Adipose tissue (tissue), 3 donors: ENCODE data around the gene EREG. TPM values are rescaled to one million over a fixed set of nuclear protein-coding genes. Genes with fewer than 3 reads are reported as not detected.
"Not testable (repeated sequence)": the region's sequence is repeated elsewhere in the genome, so short reads cannot be mapped to it uniquely, and the experiment has no call there.

Experiments used
- H3K27ac ChIP-seq: one replicate; pipeline ENCODE4 v1.5.1; 2013; ENCODE audit warnings: low read depth, low read length
- WGBS, 3 donors: extraction: QIAGEN DNeasy Blood & Tissue Kit; methylation state at CpG; one replicate each; pipeline ENCODE4 v1.1.7; 2013; 5-methylcytosine and 5-hydroxymethylcytosine counted together
- polyA plus RNA-seq, 3 donors: library from polyadenylated mRNA; stranded (reverse); fragments of 200-250 nt; gene quantifications; one replicate each; pipeline ENCODE4 v1.2.3, GENCODE V29; 2013
- donor health status: healthy with polysubstance abuse.
- donor health status: Bipolar disorder and iron deficiency.
- donor health status: healthy.

EREG gene
- polyA plus RNA-seq, 3 donors: 0.03 to 4.0 (median 0.45) TPM

DNA sequence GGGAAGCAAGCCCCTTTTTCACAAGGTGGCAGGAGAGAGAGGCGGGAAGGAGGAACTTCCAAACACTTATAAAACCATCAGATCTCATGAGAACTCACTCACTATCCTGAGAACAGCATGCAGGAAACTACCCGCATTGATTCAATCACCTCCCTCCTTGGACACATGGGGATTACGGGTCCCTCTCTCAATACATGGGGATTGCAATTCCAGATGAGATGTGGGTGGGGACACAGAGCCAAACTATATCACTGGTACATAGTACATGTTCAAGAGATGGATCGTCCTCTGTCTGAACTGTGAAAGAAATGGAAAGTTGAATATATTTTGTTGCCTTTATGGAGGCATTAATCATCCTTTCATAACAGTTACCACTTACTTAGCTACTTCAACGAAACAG lies 12.8 kb downstream of the EREG start:
- H3K27ac ChIP-seq: no peak overlapping the region
- 52 to 71% (median 59%) methylated on average over 5 of the region's 5 CpGs for WGBS, 3 donors

DNA sequence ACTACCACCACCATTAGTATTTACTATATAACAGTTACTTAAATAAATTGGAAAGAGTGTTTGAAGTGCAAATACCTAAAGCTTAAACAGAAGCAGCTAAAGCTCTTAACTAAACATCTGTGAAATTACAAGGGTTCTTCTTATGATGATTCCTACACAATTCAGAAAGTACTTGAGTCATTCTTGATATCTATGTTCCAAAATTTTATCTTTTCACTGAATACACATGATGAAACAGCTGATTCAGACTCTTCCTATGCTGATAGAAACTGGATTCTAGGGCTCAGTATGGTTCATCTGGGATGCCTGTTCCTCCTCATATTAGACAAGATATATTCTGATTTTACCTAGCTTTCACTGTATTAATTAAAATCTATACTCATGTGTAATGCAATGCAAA lies 13.6 kb downstream of the EREG start:
- H3K27ac ChIP-seq: no peak overlapping the region

- H3K27ac ChIP-seq: no peak overlapping the region
- 76 to 88% (median 86%) methylated on average over 6 of the region's 6 CpGs for WGBS, 3 donors
Measured at GRCh38 chr4:74379912-74380311, 15.0 kb downstream of the EREG start.

- no peak overlapping the region for H3K27ac ChIP-seq
- WGBS, 3 donors: 54 to 63% (median 59%) methylated on average over 1 of the region's 1 CpG
Measured at GRCh38 chr4:74385386-74385785, 20.4 kb downstream of the EREG start.

GRCh38 chr4:74386159-74386558 lies 21.2 kb downstream of the EREG start:
- no peak overlapping the region for H3K27ac ChIP-seq
- 47 to 64% (median 53%) methylated on average over 4 of the region's 4 CpGs for WGBS, 3 donors

DNA sequence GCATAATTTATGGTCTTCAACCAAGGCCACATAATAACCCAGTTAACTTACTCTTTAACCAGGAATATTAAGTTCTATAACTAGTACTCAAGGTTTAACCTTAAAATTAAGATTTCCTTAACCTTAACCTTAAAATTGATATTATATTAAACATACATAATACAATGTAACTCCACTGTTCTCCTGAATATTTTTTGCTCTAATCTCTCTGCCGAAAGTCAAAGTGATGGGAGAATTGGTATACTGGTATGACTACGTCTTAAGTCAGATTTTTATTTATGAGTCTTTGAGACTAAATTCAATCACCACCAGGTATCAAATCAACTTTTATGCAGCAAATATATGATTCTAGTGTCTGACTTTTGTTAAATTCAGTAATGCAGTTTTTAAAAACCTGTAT lies 22.8 kb downstream of the EREG start:
- 92 to 96% (median 93%) methylated on average over 2 of the region's 2 CpGs for WGBS, 3 donors

GRCh38 chr4:74389494-74389893 lies 24.5 kb downstream of the EREG start:
- H3K27ac ChIP-seq: no peak overlapping the region
- WGBS, 3 donors: 83 to 92% (median 87%) methylated on average over 1 of the region's 1 CpG

More for the DNA sequence above, 22.8 kb downstream of the EREG start:
- no peak overlapping the region for H3K27ac ChIP-seq

GRCh38 chr4:74390677-74391076 lies 25.7 kb downstream of the EREG start:
- 84 to 89% (median 86%) methylated on average over 2 of the region's 2 CpGs for WGBS, 3 donors
- no peak overlapping the region for H3K27ac ChIP-seq

- no peak overlapping the region for H3K27ac ChIP-seq
Measured at GRCh38 chr4:74391346-74391745, 26.4 kb downstream of the EREG start.

DNA sequence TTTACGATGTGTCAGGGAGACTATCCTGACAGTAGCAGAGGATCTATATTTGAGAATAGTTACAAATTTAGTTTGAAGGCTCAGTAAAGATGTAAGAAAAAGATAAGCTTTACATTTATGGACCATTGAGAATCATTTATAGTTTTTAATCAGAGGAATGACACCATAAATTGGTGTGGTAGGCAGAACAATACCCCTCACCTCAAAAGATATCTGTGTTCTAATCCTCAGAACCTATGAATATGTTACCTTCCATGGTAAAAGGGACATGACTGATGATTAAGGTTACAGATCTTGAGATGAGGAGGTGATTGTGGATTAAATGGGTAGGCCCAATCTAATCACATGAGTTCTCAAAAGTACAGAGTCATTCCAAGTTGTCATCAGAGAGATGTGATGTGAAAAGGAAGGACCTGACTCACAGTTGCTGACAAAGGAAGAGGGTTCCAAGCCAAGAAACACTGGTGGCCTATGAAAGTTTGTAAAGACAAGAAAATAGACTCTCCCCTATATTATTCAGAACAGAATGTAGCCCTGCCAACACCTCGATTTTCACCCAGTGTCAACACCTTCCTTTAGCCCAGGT lies 27.0 kb downstream of the EREG start:
- 87 to 94% (median 87%) methylated on average over 2 of the region's 2 CpGs for WGBS, 3 donors
- H3K27ac ChIP-seq: no peak overlapping the region

DNA sequence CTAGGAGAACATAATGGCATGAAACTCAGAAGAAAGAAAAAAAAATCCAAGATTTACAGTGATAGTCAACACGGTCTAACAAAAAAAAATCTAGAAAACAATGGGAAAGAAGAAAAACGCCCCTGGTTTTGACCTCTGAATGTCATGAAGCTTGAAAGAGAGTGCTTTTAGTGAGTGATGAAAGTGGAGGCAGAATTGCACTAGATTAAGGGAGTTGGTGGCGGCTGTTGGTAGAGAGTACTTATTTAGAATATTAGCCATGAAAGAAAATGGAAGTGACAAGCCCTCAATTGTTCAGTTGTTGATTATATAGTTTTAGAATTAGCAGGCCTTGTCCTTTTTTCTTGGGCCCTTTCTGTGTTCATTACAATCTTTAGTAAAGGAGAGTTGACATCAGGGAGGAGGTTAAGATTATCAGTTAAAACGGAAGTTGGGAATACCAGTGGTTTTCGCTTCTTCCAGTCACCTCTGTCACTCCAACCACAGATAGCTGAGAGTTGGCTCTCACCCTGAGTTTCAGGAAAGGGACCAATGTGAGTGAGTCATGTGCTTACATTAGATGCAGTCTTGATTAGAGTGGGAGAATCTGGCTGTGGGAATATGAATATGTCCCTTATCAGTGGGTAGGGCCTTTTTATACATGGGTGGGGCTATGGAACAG lies 29.7 kb downstream of the EREG start:
- no peak overlapping the region for H3K27ac ChIP-seq
- 82 to 86% (median 84%) methylated on average over 5 of the region's 5 CpGs for WGBS, 3 donors

- WGBS, 3 donors: 45 to 57% (median 50%) methylated on average over 2 of the region's 2 CpGs
- H3K27ac ChIP-seq: no peak overlapping the region
Measured at GRCh38 chr4:74395633-74396032, 30.7 kb downstream of the EREG start.

DNA sequence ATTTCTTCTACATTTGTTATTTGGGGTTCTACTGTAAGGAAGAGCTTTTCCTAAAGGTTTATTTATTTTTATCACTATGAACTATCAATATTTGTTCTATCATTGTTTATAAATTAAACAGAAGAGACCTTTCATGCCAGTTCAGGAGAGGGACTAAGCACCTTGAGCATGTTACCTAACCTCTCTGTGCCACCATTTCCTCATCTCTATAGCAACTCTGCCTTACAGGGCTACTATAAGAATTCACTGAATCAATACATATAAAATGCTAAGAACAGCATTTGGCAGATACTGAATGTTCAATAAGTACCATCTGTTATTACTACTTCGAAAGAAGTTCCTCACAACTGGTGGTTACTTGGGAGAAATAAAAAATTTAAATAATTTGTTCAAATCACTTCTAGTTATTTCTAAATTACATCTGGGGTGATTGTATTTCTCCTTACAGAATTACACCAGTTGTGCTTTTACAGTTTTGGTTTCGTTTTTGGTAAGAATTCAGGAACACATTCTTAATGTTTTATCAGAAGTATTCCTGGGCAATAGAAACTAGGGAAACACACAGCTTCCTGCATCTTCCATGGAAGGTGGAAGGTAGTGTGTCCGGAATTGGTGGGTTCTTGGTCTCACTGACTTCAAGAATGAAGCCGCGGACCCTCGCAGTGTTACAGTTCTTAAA lies 32.9 kb downstream of the EREG start:
- 34 to 76% (median 48%) methylated on average over 6 of the region's 6 CpGs for WGBS, 3 donors
- no peak overlapping the region for H3K27ac ChIP-seq

GRCh38 chr4:74398894-74399589 lies 34.1 kb downstream of the EREG start:
- WGBS, 3 donors: 91 to 94% (median 93%) methylated on average over 21 to 32 of the region's 32 CpGs
- not testable (repeated sequence) for H3K27ac ChIP-seq

- 82 to 90% (median 87%) methylated on average over 10 of the region's 10 CpGs for WGBS, 3 donors
- no peak overlapping the region for H3K27ac ChIP-seq
Measured at GRCh38 chr4:74400395-74400794, 35.5 kb downstream of the EREG start.

DNA sequence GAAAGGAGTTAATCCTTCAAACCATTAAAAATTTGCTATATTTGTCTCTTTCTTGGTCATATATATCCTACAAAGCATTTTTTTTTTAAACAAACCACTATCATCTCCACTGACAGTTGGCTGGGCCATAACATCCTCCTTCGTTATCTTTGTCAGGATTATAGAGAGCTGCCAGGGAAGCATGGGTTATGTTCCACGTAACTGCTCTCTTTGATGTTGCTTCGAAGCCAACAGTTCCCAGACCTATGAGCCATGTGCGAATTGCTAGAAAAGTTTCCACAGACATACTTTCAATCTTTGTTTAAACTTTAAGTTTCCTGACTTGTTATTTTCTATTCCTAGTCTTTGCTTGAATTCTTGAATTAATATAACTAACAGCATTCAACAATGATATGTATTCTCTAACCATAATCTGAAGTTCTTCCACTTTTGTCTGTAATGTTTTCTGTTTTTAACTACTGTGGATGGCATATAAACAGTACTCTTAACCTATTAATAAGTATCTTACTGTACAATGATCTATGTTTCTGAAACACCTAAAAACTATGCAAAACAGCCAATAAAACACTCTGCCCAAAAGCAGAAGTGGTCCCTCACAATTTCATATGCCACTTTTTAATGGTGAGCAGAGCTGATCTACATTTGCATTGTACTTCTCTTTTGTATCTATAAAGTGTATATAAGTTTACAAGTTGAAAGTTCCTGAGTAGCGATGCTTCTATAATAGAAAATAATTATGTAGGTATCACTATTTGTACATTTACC lies 37.9 kb downstream of the EREG start:
- WGBS, 3 donors: 53 to 83% (median 72%) methylated on average over 5 of the region's 5 CpGs
- H3K27ac ChIP-seq: no peak overlapping the region

GRCh38 chr4:74407891-74408290 lies 42.9 kb downstream of the EREG start:
- no peak overlapping the region for H3K27ac ChIP-seq

DNA sequence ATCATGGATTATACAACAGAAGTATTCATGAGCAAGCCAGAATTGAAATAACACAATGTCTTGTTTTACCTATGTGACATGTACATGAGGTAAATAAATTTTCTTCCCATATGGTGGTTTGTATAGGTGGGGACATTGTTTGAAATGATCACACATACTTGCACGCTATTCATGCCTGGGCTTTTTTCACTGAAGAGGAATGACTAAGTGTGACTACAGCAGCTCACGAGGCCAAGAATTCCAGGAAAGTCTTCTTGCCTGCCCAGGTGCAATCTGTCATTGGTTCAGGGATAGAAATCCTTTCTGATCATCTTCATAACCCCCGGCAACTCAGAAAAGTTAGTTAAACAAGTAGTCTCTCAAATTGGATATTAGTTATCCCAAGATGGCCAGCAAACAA lies 43.7 kb downstream of the EREG start:
- 87 to 93% (median 90%) methylated on average over 3 of the region's 3 CpGs for WGBS, 3 donors
- H3K27ac ChIP-seq: no peak overlapping the region

- 69 to 79% (median 71%) methylated on average over 2 of the region's 2 CpGs for WGBS, 3 donors
Measured at GRCh38 chr4:74410272-74410671, 45.3 kb downstream of the EREG start.

More at GRCh38 chr4:74410272-74410671, 45.3 kb downstream of the EREG start:
- H3K27ac ChIP-seq: no peak overlapping the region
